Adipocyte (in vitro differentiated cells): ENCODE measurements around the gene SOCS7.

Experiments used
- DNase-seq: peaks from one replicate; pipeline ENCODE4 v3.0.0-alpha.2; 2015; ENCODE audit warnings: low read depth
- H3K27me3 ChIP-seq: replicated peaks from 2 replicates; pipeline ENCODE4 v1.7.0; 2013; ENCODE audit warnings: mild to moderate bottlenecking, low read length, moderate library complexity; ENCODE audit not compliant: control insufficient read depth, insufficient read depth
- H3K36me3 ChIP-seq: 2 replicates; pipeline ENCODE4 v1.7.0; 2013; ENCODE audit warnings: low read length, mild to moderate bottlenecking, moderate library complexity; ENCODE audit not compliant: control insufficient read depth, insufficient read depth, severe bottlenecking
- H3K4me1 ChIP-seq: 2 replicates; pipeline ENCODE4 v1.7.0; 2013; ENCODE audit warnings: mild to moderate bottlenecking, low read length, moderate library complexity; ENCODE audit not compliant: control insufficient read depth, insufficient read depth
- H3K4me3 ChIP-seq: 2 replicates; pipeline ENCODE4 v1.7.0; 2013; ENCODE audit warnings: mild to moderate bottlenecking, low read length, moderate library complexity
- H3K9ac ChIP-seq: 2 replicates; pipeline ENCODE4 v1.7.0; 2013; ENCODE audit warnings: mild to moderate bottlenecking, low read length, moderate library complexity
- H3K9me3 ChIP-seq: 2 replicates; pipeline ENCODE4 v1.7.0; 2013; ENCODE audit warnings: mild to moderate bottlenecking, low read length, moderate library complexity; ENCODE audit not compliant: control insufficient read depth

SOCS7 gene

DNA sequence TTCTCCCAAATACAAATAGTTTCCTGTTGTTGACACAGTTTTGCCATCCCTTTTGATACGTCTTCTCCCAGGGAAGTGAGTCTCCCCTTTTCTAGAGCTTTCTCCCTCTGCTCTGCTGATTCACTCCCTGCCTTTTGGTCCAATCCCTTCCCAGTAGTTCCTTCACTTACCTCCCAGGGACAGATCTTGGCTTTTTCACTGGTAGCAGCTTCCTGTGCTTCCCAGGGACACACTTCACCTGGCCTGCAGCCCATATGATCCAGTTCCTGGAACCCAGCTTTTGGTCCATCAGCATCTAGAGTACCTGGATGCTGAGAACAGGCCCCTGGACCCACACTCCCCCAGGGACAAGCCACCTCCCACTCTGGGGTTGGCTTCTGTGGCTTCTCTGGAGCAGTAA is 23.7 kb upstream of the SOCS7 start:
- peaks cover 21% of the 10 kb centered on the region for H3K4me1 ChIP-seq
- no peak for DNase-seq
- H3K4me3 ChIP-seq, result no peak overlapping the region
- H3K9me3 ChIP-seq, result no peaks in the 10 kb centered on the region
- H3K36me3 ChIP-seq, result peaks cover 4% of the 10 kb centered on the region
- H3K9ac ChIP-seq, result no peak overlapping the region
- H3K27me3 ChIP-seq, result peaks cover 36% of the 10 kb centered on the region

DNA sequence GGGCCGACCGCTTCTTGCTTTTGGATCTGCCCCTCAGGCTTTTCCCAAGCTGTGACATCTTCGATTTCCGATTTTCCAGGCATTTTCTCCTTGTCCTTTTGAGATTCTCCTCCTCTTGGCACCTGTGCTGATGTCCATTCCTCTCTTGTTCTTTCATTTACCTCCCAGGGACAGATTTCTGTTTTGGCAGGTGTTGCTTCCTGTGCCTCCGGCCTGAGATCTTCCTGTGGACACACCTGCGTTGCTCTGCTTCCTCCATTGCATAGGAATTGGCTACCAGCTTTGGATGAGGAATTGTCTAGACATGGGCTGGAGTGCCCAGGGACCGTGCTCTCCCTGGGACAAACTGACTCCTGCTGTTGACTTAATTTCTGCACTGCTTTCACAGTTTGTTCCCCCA is 23.0 kb upstream of the SOCS7 start:
- no peaks in the 10 kb centered on the region for H3K36me3 ChIP-seq
- peaks cover 42% of the 10 kb centered on the region for H3K27me3 ChIP-seq
- peaks cover 21% of the 10 kb centered on the region for H3K4me1 ChIP-seq
- no peaks in the 10 kb centered on the region for H3K9me3 ChIP-seq
- no peak overlapping the region for H3K4me3 ChIP-seq
- DNase-seq, result no peak
- H3K9ac ChIP-seq, result no peak overlapping the region

DNA sequence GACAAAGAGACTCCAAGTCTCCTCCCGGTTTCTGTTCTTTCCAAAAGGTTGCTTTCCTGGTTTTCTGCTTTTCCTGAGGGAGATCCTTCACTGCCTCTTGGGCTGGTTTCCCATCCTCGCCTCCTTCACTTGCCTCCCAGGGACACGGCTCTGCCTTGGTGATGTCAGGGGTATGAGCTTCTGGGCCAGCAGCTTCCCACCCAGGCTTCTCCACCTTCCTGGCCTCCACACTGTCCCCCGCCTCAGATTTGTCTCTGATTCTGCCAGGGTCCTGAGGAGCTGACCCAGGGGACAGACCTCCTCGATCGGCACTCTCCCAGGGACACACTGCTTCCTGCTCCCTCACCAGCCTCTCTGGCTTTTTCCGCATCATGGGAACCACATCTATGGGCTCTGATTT is 22.4 kb upstream of the SOCS7 start:
- Histone ChIP-seq H3K36me3 (no peaks in the 10 kb centered on the region), H3K4me3 (no peak overlapping the region), H3K27me3 (peaks cover 49% of the 10 kb centered on the region), H3K4me1 (peaks cover 16% of the 10 kb centered on the region), H3K9me3 (no peaks in the 10 kb centered on the region), H3K9ac (no peak overlapping the region)
- DNase-seq, result no peak

DNA sequence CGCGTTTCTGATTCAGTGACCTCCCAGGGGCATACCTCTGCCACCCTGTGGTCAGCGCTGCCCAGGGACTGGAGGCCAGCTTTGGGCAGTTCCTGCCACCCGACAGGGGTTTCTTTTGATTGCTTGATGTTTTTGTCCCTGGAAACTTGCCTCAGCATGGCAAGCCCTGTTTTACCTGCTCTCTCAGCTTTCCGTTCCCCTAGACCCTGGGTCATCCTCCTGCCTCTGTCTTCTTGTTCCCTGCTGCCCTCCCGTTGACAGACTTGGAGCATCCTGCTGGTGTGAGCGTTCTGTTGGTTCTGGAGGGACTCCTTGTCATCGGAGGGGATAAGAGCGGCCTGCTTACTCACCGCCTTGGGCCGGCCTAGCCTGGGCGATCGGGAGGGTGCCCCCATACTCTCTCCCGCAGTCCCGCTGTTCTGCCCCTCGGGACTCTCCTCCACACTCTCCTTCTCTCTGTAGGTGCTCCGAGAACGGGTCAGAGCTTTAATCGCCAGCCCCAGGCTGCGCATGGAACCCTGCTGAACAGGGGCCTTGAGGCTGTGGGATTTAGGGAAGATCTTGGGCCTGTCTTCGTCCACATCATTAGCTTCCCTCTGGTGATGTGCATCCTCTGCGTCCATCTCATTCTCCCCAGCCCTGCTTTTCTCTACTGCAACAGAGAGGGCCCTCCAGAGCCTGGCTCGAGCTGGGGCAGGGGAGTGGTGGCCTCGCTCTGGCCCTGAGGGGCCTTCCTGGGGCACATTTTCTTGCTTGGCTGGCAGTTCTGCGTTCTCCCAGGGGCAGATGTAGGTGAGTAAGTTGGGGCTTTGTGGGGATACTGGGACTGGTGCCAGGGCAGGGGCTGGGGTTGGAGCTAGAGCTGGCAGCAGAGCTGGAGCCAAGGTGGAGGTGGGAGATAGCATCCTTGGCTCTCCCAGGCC is 21.6 kb upstream of the SOCS7 start:
- Histone ChIP-seq H3K4me1 (peaks cover 8% of the 10 kb centered on the region), H3K9ac (no peak overlapping the region), H3K4me3 (no peak overlapping the region), H3K27me3 (peaks cover 56% of the 10 kb centered on the region), H3K9me3 (no peaks in the 10 kb centered on the region), H3K36me3 (no peaks in the 10 kb centered on the region)
- DNase-seq, result no peak

DNA sequence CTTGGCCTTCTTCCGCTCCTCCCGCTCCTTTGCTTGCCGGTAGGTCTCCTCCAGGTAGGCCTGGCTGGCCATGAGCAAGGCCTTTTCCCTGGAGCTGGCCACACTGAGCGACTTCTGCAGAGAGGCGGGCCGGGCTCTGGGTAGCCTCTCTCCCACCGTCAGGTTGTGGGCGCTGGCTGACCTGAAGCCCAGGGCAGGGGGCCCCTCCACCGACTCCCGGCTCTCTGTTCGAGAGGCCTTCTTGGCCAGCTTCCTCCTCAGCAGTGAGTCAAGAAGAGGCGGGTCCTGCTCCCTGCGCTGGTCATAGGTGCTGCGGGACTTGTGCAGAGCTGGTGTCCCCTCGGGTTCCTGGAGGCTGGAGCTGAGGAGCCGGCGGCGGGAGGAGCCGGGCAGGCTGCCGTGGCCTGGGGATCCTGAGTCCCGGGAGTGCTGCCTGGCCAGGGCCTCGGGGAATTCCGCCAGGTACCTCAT is 20.7 kb upstream of the SOCS7 start:
- H3K4me3 ChIP-seq, result no peak overlapping the region
- no peaks in the 10 kb centered on the region for H3K9me3 ChIP-seq
- H3K36me3 ChIP-seq, result no peaks in the 10 kb centered on the region
- H3K4me1 ChIP-seq, result no peaks in the 10 kb centered on the region
- H3K9ac ChIP-seq, result no peak overlapping the region
- DNase-seq, result no peak
- peaks cover 57% of the 10 kb centered on the region for H3K27me3 ChIP-seq

DNA sequence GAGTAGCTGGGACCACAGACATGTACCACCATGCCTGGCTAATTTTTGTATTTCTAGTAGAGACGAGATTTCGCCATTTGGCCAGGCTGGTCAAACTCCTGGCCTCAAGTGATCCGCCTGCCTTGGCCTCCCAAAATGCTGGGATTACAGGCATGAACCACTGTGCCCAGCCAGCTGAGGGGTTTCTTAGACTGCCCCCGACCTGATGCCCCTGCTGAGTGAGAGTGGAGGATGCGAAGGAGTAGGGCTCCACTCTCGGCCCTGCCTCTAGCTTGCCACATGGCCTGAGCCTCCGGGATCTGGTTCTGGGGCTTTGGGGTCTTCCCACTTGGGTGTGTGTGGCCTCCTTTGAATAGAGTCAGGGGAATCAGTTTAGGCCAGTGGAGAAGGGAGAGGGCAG is 18.9 kb upstream of the SOCS7 start:
- H3K27me3 ChIP-seq, result peaks cover 57% of the 10 kb centered on the region
- no peaks in the 10 kb centered on the region for H3K36me3 ChIP-seq
- no peaks in the 10 kb centered on the region for H3K9me3 ChIP-seq
- no peak for DNase-seq
- H3K9ac ChIP-seq, result no peak overlapping the region
- H3K4me3 ChIP-seq, result no peak overlapping the region
- no peaks in the 10 kb centered on the region for H3K4me1 ChIP-seq

DNA sequence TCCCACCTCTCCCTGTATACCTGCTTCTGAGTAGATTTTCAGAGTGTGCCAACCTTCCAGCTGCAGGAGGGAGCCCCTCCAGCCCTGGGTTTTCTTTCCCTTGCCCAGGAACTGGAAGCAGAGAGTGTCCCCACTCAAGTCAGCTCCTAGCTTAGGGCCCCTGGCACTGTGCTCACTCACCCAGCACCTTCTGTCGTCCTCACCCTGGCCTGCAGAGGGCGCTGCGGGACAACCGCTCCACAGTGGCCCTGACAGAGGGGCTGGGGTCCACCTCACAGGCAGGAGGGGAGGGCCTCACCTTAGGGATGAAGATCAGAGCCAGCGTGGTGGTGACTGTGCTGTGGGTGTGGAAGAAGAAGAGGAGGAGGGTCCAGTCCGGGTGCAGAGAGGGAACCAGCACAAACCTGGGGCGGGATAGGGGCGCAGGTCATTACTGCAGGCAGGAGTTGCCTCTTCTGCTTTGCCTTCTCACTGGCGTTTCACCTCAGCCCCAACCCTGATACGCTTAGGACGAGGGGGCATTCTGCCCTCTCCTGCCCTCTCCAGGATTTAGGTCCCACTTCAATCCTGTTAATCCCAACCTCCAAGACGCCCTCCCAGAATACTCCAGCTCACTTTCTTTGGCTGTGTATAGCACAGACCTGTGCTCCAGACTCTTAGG is 17.9 kb upstream of the SOCS7 start:
- Histone ChIP-seq H3K4me3 (no peak overlapping the region), H3K9me3 (no peaks in the 10 kb centered on the region), H3K36me3 (no peaks in the 10 kb centered on the region), H3K9ac (no peak overlapping the region), H3K27me3 (peaks cover 66% of the 10 kb centered on the region), H3K4me1 (no peaks in the 10 kb centered on the region)
- DNase-seq, result peak; percentile 52

DNA sequence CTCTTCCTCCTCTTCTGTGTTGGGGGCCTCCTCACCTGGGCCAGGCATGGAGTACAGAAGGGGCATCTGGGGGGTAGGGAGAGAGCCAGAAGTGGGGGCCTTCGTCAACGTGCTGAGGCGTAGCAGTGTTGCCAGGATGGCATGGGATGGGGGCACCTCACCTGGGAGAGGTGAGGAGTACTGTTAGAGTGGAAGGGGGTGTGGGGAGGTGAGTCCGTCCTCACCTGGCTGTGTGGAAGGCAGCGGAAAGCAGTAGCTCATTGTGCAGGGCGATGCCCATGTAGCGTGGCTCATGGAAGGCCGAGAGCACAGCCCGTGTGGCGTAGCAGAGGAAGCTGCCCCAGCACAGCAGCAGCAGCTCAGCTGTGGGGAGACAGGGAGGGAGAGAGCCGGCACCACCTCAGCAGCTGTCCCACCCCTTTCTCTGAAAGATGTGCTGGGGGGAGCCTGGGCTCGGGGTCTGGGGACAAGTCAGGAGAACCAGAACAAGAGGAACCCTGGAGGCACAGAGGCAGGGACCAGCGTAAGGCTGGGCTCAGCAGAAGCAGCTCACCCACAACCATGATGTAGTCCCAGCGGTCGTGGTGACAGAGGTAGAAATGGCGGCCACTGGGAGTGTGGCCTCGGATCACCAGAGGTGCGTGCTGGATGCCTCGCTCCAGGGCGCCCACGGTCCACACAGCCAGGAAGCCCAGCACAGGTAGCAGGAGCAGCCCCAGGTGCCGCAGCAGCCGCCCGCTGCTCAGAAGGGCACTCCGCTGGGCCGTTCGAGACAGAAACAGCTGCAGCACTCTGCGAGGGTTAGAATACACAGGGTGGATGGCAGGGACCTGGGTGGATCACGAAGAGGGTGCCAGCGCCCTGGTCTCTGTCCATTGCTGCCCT is 16.9 kb upstream of the SOCS7 start:
- no peak overlapping the region for H3K4me3 ChIP-seq
- no peak overlapping the region for H3K9ac ChIP-seq
- H3K36me3 ChIP-seq, result no peaks in the 10 kb centered on the region
- no peaks in the 10 kb centered on the region for H3K4me1 ChIP-seq
- peaks cover 63% of the 10 kb centered on the region for H3K27me3 ChIP-seq
- no peaks in the 10 kb centered on the region for H3K9me3 ChIP-seq
- DNase-seq, result no peak

DNA sequence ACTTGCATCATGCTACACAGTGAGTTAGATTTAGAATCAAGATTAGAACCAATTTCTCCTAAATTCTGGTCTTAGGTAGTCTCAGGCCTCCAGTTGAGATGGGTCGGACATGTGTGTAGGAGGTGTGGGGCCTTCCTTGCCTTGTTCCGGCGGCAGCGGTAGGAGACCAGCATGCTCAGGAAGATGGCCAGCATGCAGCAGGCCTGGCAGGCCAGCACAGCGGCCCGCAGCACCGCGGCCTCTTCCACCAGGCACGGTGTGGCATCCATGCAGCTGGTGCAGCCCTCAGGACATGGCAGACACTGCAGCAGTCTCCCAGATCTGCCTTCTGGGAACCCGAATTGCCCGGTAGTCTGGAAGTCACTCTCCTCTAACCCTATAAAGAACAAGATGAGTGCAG is 14.8 kb upstream of the SOCS7 start:
- H3K36me3 ChIP-seq, result no peaks in the 10 kb centered on the region
- no peak overlapping the region for H3K9ac ChIP-seq
- H3K4me3 ChIP-seq, result no peak overlapping the region
- no peaks in the 10 kb centered on the region for H3K4me1 ChIP-seq
- H3K9me3 ChIP-seq, result no peaks in the 10 kb centered on the region
- DNase-seq, result no peak
- H3K27me3 ChIP-seq, result peaks cover 46% of the 10 kb centered on the region

DNA sequence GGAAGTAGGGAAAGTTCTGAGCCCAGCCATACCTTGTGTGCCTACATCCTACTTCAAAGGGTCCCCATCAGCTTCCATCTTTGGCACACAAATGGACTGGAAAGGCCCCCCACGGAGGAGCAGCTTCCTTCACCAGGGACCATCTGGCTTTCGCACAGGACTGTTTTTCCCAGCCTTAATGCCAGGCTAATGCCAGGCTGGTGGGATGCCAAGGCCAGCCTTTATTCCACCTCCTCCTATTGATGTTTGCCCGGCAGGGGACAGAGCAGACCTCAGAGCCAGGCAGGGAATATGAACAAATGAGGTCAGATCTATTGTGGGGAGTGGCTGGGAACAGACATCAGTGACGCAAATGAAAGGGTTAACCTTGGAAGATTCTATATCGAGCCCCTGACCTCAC is 13.6 kb upstream of the SOCS7 start:
- Histone ChIP-seq H3K9me3 (no peaks in the 10 kb centered on the region), H3K4me3 (no peak overlapping the region), H3K27me3 (peaks cover 39% of the 10 kb centered on the region), H3K4me1 (no peaks in the 10 kb centered on the region), H3K9ac (no peak overlapping the region), H3K36me3 (no peaks in the 10 kb centered on the region)
- DNase-seq, result no peak

DNA sequence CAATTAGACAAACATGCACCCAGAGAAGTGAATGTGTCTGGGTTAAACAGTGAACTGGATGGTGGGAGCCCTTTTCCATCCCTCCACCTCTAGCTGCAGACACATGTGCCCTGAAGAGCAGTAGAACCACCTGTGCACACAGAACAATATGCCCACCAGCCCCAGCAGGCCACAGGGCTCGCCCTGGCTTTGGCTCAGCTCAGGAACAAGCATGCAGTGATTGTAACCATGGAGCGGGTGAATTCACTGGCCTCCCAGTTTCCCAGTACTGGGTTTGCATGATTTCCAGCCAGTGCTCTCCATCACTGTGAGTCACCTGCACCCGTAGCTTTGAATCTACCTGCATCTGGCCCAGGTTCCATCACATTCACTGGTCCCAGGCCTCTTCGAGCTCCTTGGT is 13.1 kb upstream of the SOCS7 start:
- Histone ChIP-seq H3K36me3 (no peaks in the 10 kb centered on the region), H3K9ac (no peak overlapping the region), H3K4me3 (no peak overlapping the region), H3K27me3 (peaks cover 39% of the 10 kb centered on the region), H3K4me1 (no peaks in the 10 kb centered on the region), H3K9me3 (no peaks in the 10 kb centered on the region)
- no peak for DNase-seq
